Neural cell (in vitro differentiated cells): ENCODE data around the gene DDA1. TPM values are rescaled to one million over a fixed set of nuclear protein-coding genes. Genes with fewer than 3 reads are reported as not detected.
A peak's percentile ranks its signal among the peaks of the same experiment; 100 is the strongest.

Experiments used
- H2AFZ ChIP-seq: fragments of 200-600, 300-800 bp; sonication (generic), shearing (Covaris generic); 2 replicates; pipeline ENCODE4 v1.6.0; 2014; ENCODE audit warnings: low read depth, mild to moderate bottlenecking, antibody characterized with exemption, low read length, moderate library complexity
- H3F3A ChIP-seq: fragments of 200-600 bp; shearing (Covaris generic); 2 replicates; pipeline ENCODE4 v1.6.1; 2016; ENCODE audit warnings: mild to moderate bottlenecking, moderate library complexity, mixed read lengths, antibody characterized with exemption, low read length; ENCODE audit not compliant: insufficient read depth, poor library complexity, severe bottlenecking
- H3K27ac ChIP-seq: fragments of 200-600, 300-800 bp; sonication (generic), shearing (Covaris generic); 2 replicates; pipeline ENCODE4 v1.5.1; 2014; ENCODE audit warnings: mild to moderate bottlenecking, low read length, moderate library complexity
- H3K27me3 ChIP-seq: fragments of 300-800, 200-600 bp; sonication (generic), shearing (Covaris generic); 2 replicates; pipeline ENCODE4 v1.6.0; 2014; ENCODE audit warnings: mild to moderate bottlenecking, low read depth, low read length, moderate library complexity; ENCODE audit not compliant: insufficient read depth
- H3K36me3 ChIP-seq: fragments of 300-800, 200-600 bp; sonication (generic), shearing (Covaris generic); 2 replicates; pipeline ENCODE4 v1.5.1; 2014; ENCODE audit warnings: mild to moderate bottlenecking, antibody characterized with exemption, low read length, moderate library complexity; ENCODE audit not compliant: insufficient read depth
- H3K4me2 ChIP-seq: fragments of 300-800, 200-600 bp; sonication (generic), shearing (Covaris generic); 2 replicates; pipeline ENCODE4 v1.6.0; 2014; ENCODE audit warnings: mild to moderate bottlenecking, low read length
- H3K4me3 ChIP-seq: fragments of 300-800, 200-600 bp; sonication (generic), shearing (Covaris generic); 2 replicates; pipeline ENCODE4 v1.5.1; 2014; ENCODE audit warnings: mild to moderate bottlenecking, low read length, moderate library complexity
- H3K79me2 ChIP-seq: fragments of 200-600 bp; shearing (Covaris generic); replicated peaks from 2 replicates; pipeline ENCODE4 v1.6.0; 2014; ENCODE audit warnings: mild to moderate bottlenecking, low read length, moderate library complexity; ENCODE audit not compliant: insufficient read depth
- H3K9ac ChIP-seq: fragments of 300-800, 200-600 bp; sonication (generic), shearing (Covaris generic); 2 replicates; pipeline ENCODE4 v1.6.1; 2016; ENCODE audit warnings: mild to moderate bottlenecking, low read length, mixed read lengths
- H3K9me2 ChIP-seq: fragments of 200-600 bp; shearing (Covaris generic); 2 replicates; pipeline ENCODE4 v1.6.1; 2016; ENCODE audit warnings: mild to moderate bottlenecking, low read length, mixed read lengths; ENCODE audit not compliant: insufficient read depth
- H3K9me3 ChIP-seq: fragments of 200-600, 300-800 bp; sonication (generic), shearing (Covaris generic); 2 replicates; pipeline ENCODE4 v1.6.1; 2016; ENCODE audit warnings: mild to moderate bottlenecking, mixed run types, low read length, moderate library complexity, mixed read lengths
- H4K20me1 ChIP-seq: fragments of 200-600 bp; shearing (Covaris generic); 2 replicates; pipeline ENCODE4 v1.6.1; 2016; ENCODE audit warnings: mild to moderate bottlenecking, mixed run types; ENCODE audit not compliant: insufficient read depth
- EP300 ChIP-seq: fragments of 450-650 bp; conservative IDR thresholded peaks from 2 replicates; pipeline ENCODE4 v1.6.1; 2014; ENCODE audit warnings: antibody characterized with exemption, mild to moderate bottlenecking, moderate library complexity; ENCODE audit not compliant: poor library complexity, severe bottlenecking
- EZH2 ChIP-seq: fragments of 200-600, 300-800 bp; shearing (Covaris generic), sonication (generic); IDR thresholded peaks from 2 replicates; pipeline ENCODE4 v1.6.1; 2014; ENCODE audit warnings: antibody characterized with exemption, low read length, borderline replicate concordance, mild to moderate bottlenecking; ENCODE audit not compliant: insufficient read depth, poor library complexity, severe bottlenecking
- MXI1 ChIP-seq: fragments of 450-650 bp; conservative IDR thresholded peaks from 2 replicates; pipeline ENCODE4 v1.6.1; 2014; ENCODE audit warnings: antibody characterized with exemption, mild to moderate bottlenecking; ENCODE audit not compliant: poor library complexity, severe bottlenecking
- POLR2AphosphoS5 ChIP-seq: IDR thresholded peaks from 2 replicates; pipeline ENCODE4 v1.6.1; 2012
- RAD21 ChIP-seq: fragments of 450-650 bp; conservative IDR thresholded peaks from 2 replicates; pipeline ENCODE4 v1.6.1; 2014; ENCODE audit warnings: antibody characterized with exemption, mild to moderate bottlenecking, moderate library complexity
- SMC3 ChIP-seq: fragments of 450-650 bp; conservative IDR thresholded peaks from 2 replicates; pipeline ENCODE4 v1.6.1; 2014; ENCODE audit warnings: antibody characterized with exemption, mild to moderate bottlenecking, moderate library complexity; ENCODE audit not compliant: poor library complexity
- TAF1 ChIP-seq: IDR thresholded peaks from 2 replicates; pipeline ENCODE4 v1.6.1; 2012; ENCODE audit warnings: low read depth
- polyA plus RNA-seq: library from polyadenylated mRNA; depleted of rRNA; stranded (reverse); fragments of >200 nt; gene quantifications from 2 replicates; pipeline ENCODE4 v1.2.3, GENCODE V29; 2014
- TF ChIP-seq, protein P1 (sequence below): fragments of 450-650 bp; IDR thresholded peaks from 2 replicates; pipeline ENCODE4 v1.5.1; 2014; ENCODE audit warnings: antibody characterized with exemption, mild to moderate bottlenecking, moderate library complexity; ENCODE audit not compliant: poor library complexity, severe bottlenecking
- TF ChIP-seq, protein P2 (sequence below): IDR thresholded peaks from 2 replicates; pipeline ENCODE4 v1.6.1; 2012; ENCODE audit warnings: borderline replicate concordance

DDA1 gene
- polyA plus RNA-seq, 1 donor from 2014 or later, result 25.4 TPM

DNA sequence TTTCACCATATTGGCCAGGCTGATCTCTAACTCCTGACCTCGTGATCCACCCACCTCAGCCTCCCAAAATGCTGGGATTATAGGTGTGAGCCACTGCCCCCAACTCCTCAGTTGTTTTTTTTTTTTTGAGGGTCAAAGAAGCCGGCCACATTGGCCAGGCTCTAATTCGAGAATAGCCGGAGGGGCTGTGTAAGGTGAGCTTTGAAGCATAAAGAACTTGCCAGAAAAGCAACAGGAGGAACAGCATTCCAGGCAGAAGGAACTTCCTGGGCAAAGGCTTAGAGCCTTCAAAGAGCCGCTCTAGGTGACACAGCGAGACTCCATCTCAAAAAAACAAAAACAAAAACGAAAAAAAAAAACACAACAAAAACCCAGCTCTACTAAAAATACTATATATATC is 43.3 kb upstream of the DDA1 start:
- Histone ChIP-seq H3K4me2 (no peak overlapping the region), H3K4me3 (no peak overlapping the region), H3F3A (no peaks in the 10 kb centered on the region), H2AFZ (no peak overlapping the region), H3K36me3 (no peaks in the 10 kb centered on the region), H4K20me1 (no peaks in the 10 kb centered on the region), H3K9me3 (no peaks in the 10 kb centered on the region), H3K79me2 (peaks cover 9% of the 10 kb centered on the region), H3K27me3 (no peaks in the 10 kb centered on the region), H3K9me2 (no peaks in the 10 kb centered on the region), H3K9ac (no peak overlapping the region), H3K27ac (peak overlapping the region; percentile 47)
- TF ChIP-seq EP300 (no peak), MXI1 (no peak), SMC3 (no peak)

DNA sequence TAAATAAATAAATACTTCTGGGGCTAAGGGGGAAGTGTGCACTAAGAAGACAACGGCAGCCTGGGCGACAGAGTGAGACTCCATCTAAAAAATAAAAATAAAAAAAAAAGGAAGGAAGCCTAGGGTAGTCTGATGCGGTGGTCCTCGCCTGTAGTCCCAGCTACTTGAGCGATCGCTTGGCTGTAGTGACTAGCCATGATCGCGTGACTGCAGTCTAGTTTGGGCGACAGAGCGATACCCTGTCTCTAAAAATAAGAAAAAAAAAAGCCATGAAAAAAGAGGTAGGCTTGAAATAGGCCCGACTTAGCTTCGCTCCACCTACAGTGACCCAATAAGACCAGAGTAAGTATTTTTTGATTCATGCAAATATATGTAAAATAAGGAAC is 42.8 kb upstream of the DDA1 start:
- H3K9me2 ChIP-seq, result no peaks in the 10 kb centered on the region
- no peak overlapping the region for H3K4me3 ChIP-seq
- H3K9me3 ChIP-seq, result no peaks in the 10 kb centered on the region
- no peak overlapping the region for H3K4me2 ChIP-seq
- H4K20me1 ChIP-seq, result no peaks in the 10 kb centered on the region
- TF ChIP-seq POLR2AphosphoS5 (no peak), EZH2 (no peak), EP300 (no peak), MXI1 (no peak), SMC3 (no peak), TAF1 (no peak), RAD21 (no peak)
- TF ChIP-seq, protein P1, sequence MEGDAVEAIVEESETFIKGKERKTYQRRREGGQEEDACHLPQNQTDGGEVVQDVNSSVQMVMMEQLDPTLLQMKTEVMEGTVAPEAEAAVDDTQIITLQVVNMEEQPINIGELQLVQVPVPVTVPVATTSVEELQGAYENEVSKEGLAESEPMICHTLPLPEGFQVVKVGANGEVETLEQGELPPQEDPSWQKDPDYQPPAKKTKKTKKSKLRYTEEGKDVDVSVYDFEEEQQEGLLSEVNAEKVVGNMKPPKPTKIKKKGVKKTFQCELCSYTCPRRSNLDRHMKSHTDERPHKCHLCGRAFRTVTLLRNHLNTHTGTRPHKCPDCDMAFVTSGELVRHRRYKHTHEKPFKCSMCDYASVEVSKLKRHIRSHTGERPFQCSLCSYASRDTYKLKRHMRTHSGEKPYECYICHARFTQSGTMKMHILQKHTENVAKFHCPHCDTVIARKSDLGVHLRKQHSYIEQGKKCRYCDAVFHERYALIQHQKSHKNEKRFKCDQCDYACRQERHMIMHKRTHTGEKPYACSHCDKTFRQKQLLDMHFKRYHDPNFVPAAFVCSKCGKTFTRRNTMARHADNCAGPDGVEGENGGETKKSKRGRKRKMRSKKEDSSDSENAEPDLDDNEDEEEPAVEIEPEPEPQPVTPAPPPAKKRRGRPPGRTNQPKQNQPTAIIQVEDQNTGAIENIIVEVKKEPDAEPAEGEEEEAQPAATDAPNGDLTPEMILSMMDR, result no peak
- TF ChIP-seq, protein P2, sequence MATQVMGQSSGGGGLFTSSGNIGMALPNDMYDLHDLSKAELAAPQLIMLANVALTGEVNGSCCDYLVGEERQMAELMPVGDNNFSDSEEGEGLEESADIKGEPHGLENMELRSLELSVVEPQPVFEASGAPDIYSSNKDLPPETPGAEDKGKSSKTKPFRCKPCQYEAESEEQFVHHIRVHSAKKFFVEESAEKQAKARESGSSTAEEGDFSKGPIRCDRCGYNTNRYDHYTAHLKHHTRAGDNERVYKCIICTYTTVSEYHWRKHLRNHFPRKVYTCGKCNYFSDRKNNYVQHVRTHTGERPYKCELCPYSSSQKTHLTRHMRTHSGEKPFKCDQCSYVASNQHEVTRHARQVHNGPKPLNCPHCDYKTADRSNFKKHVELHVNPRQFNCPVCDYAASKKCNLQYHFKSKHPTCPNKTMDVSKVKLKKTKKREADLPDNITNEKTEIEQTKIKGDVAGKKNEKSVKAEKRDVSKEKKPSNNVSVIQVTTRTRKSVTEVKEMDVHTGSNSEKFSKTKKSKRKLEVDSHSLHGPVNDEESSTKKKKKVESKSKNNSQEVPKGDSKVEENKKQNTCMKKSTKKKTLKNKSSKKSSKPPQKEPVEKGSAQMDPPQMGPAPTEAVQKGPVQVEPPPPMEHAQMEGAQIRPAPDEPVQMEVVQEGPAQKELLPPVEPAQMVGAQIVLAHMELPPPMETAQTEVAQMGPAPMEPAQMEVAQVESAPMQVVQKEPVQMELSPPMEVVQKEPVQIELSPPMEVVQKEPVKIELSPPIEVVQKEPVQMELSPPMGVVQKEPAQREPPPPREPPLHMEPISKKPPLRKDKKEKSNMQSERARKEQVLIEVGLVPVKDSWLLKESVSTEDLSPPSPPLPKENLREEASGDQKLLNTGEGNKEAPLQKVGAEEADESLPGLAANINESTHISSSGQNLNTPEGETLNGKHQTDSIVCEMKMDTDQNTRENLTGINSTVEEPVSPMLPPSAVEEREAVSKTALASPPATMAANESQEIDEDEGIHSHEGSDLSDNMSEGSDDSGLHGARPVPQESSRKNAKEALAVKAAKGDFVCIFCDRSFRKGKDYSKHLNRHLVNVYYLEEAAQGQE, result no peak
- no peaks in the 10 kb centered on the region for H3F3A ChIP-seq
- H2AFZ ChIP-seq, result no peak overlapping the region
- peaks cover 9% of the 10 kb centered on the region for H3K79me2 ChIP-seq
- H3K9ac ChIP-seq, result no peak overlapping the region
- H3K27ac ChIP-seq, result peak overlapping the region; percentile 47
- H3K27me3 ChIP-seq, result no peaks in the 10 kb centered on the region
- no peaks in the 10 kb centered on the region for H3K36me3 ChIP-seq
